Measurements from ENCODE around the gene OR4D11. TPM values are rescaled to one million over a fixed set of nuclear protein-coding genes. Genes with fewer than 3 reads are reported as not detected.

The OR4D11 gene
- total RNA-seq, 1 experiment from 2014 or later: not detected

DNA sequence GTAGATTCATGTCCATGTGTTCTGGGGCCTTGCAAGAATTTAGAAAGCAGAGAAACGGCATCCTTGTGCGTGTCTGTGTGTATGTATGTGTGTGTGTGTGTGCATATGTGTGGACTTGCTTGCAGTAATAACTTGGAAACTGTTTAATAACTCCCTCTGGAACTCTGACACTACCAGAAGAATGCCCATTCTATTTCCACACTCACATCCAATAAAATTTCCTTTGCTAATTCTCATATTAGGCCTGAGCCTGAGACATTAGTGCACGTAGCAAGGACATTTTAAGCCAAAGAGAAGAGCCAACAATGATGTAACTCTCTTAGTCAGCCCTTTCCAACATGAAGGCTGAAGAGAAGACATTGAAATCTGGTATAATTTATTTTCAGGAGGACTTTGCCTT is 43.5 kb upstream of the OR4D11 start:
- Histone ChIP-seq H3K79me2 (ENCODE audit: insufficient read depth, low read length) (no peaks in the 10 kb centered on the region), H2AFZ (ENCODE audit: low read depth, low read length, poor library complexity, severe bottlenecking) (no peak overlapping the region), H3K27ac (ENCODE audit: low read depth, low read length) (no peak overlapping the region), H4K20me1 (ENCODE audit: insufficient read depth) (no peaks in the 10 kb centered on the region), H3K9me2 (ENCODE audit: insufficient read depth) (no peaks in the 10 kb centered on the region), H3K4me2 (ENCODE audit: low read length) (no peak overlapping the region), H3K9ac (ENCODE audit: low read length) (no peak overlapping the region), H3K9me3 (ENCODE audit: control insufficient read depth in 1 of 2, insufficient read depth in 1 of 2, low read depth in 1 of 2, low read length in 2 of 2) (no peaks in the 10 kb centered on the region), H3K36me3 (ENCODE audit: control insufficient read depth in 1 of 2, insufficient read depth in 2 of 2, low read length in 2 of 2) (no peaks in the 10 kb centered on the region), H3K27me3 (ENCODE audit: insufficient read depth, low read length) (no peaks in the 10 kb centered on the region), H3K4me3 (replicated peaks in 1 of 2; ENCODE audit: low read depth in 1 of 2, low read length in 2 of 2) (no peak overlapping the region), H3K4me1 (ENCODE audit: control insufficient read depth in 1 of 2, insufficient read depth in 2 of 2, low read length in 2 of 2) (no peaks in the 10 kb centered on the region)
- DNase-seq (ENCODE audit: low read depth, low spot score) (no peak), ATAC-seq (no peak)
- CTCF ChIA-PET: no interaction called here
- POLR2A ChIA-PET: no interaction called here
- BruUV-seq (replicated peaks): no TSS peak
- RAD21 ChIA-PET (ENCODE audit: low non-redundant PET in 1 of 2, low total read pairs in 2 of 2, uncharacterized antibody in 2 of 2, unreplicated experiment in 2 of 2): no interaction called here
- intact Hi-C loops (cut with micrococcal nuclease): no loop called here
- TF ChIP-seq SP1 (IDR thresholded peaks at IDR 0.05; ENCODE audit: low read depth) (no peak), CTCF (IDR thresholded peaks at IDR 0.05 in 2 of 3, conservative IDR thresholded peaks at IDR 0.05 in 1 of 3; ENCODE audit: borderline replicate concordance in 1 of 3, insufficient read depth in 1 of 3, low read depth in 2 of 3, low read length in 2 of 3) (no peak)
- TF ChIP-seq, protein P1, sequence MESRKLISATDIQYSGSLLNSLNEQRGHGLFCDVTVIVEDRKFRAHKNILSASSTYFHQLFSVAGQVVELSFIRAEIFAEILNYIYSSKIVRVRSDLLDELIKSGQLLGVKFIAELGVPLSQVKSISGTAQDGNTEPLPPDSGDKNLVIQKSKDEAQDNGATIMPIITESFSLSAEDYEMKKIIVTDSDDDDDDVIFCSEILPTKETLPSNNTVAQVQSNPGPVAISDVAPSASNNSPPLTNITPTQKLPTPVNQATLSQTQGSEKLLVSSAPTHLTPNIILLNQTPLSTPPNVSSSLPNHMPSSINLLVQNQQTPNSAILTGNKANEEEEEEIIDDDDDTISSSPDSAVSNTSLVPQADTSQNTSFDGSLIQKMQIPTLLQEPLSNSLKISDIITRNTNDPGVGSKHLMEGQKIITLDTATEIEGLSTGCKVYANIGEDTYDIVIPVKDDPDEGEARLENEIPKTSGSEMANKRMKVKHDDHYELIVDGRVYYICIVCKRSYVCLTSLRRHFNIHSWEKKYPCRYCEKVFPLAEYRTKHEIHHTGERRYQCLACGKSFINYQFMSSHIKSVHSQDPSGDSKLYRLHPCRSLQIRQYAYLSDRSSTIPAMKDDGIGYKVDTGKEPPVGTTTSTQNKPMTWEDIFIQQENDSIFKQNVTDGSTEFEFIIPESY (IDR thresholded peaks at IDR 0.05; ENCODE audit: extremely low read depth, insufficient replicate concordance, low read length): no peak

DNA sequence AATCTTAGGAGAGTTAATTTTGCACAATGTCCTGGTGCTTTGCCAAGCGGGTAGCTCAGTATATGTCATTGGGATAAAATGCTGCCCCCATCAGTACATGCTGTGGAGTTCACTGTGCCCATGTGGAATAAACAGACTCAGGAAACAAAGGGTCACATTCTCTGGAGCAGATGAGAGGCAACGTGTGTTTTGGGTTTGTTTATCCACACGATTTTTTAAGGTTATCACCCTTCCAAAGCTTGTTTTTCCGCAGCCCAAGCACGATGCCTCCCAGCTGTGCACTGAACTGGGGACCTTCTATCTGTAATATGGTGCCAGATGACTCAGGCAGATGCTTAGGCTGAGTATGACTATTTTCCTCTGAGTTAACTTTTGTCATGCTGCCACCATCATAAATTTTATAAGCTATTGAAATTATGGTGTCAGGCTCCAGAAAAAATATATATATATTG is 40.2 kb upstream of the OR4D11 start:
- BruUV-seq (replicated peaks): no TSS peak
- POLR2A ChIA-PET: interaction anchor here (1.0 kb wide), 1 partner anchor 9 kb away, joined by 3 read pairs; no protein-coding TSS in a partner anchor
- H3K27me3 ChIP-seq (ENCODE audit: insufficient read depth, low read length): no peaks in the 10 kb centered on the region
- no peaks in the 10 kb centered on the region for H3K36me3 ChIP-seq (ENCODE audit: control insufficient read depth in 1 of 2, insufficient read depth in 2 of 2, low read length in 2 of 2)
- TF ChIP-seq TCF7L2 (IDR thresholded peaks at IDR 0.05; ENCODE audit: borderline replicate concordance, extremely low read depth, insufficient read depth, insufficient read length) (no peak), CTCF (IDR thresholded peaks at IDR 0.05 in 2 of 3, conservative IDR thresholded peaks at IDR 0.05 in 1 of 3; ENCODE audit: borderline replicate concordance in 1 of 3, insufficient read depth in 1 of 3, low read depth in 2 of 3, low read length in 2 of 3) (peak in 1 of 3 experiments; percentile 5; a peak in 2 of 6 replicates)
- H2AFZ ChIP-seq (ENCODE audit: low read depth, low read length, poor library complexity, severe bottlenecking): no peak overlapping the region
- no peak overlapping the region for H3K9ac ChIP-seq (ENCODE audit: low read length)
- ATAC-seq: peak; percentile 72
- no peak overlapping the region for H3K27ac ChIP-seq (ENCODE audit: low read depth, low read length)
- H3K4me3 ChIP-seq (replicated peaks in 1 of 2; ENCODE audit: low read depth in 1 of 2, low read length in 2 of 2): no peak overlapping the region
- no peaks in the 10 kb centered on the region for H3K4me1 ChIP-seq (ENCODE audit: control insufficient read depth in 1 of 2, insufficient read depth in 2 of 2, low read length in 2 of 2)
- no peaks in the 10 kb centered on the region for H4K20me1 ChIP-seq (ENCODE audit: insufficient read depth)
- no peaks in the 10 kb centered on the region for H3K9me2 ChIP-seq (ENCODE audit: insufficient read depth)
- no peaks in the 10 kb centered on the region for H3K9me3 ChIP-seq (ENCODE audit: control insufficient read depth in 1 of 2, insufficient read depth in 1 of 2, low read depth in 1 of 2, low read length in 2 of 2)
- RAD21 ChIA-PET (ENCODE audit: low non-redundant PET in 1 of 2, low total read pairs in 2 of 2, uncharacterized antibody in 2 of 2, unreplicated experiment in 2 of 2): no interaction called here
- no peak overlapping the region for H3K4me2 ChIP-seq (ENCODE audit: low read length)
- DNase-seq (ENCODE audit: low read depth, low spot score): no peak
- CTCF ChIA-PET: interaction anchor here (0.9 kb wide), 1 partner anchor 74 kb away, joined by 3 read pairs; no protein-coding TSS in a partner anchor
- intact Hi-C loops (cut with micrococcal nuclease): no loop called here
- no peaks in the 10 kb centered on the region for H3K79me2 ChIP-seq (ENCODE audit: insufficient read depth, low read length)
